Stomach (tissue), 9 donors: ENCODE measurements around the gene TPCN2. TPM values are rescaled to one million over a fixed set of nuclear protein-coding genes. Genes with fewer than 3 reads are reported as not detected.

ENCODE experiments used
- DNase-seq, 2 donors: peaks; one replicate each; pipeline versions ENCODE4 v3.0.0 to v3.0.0-alpha.2; 2013 to 2019
- H3K27ac ChIP-seq, 5 donors: fragments of 200-600 bp in 4 of 5; sonication (generic) in 4 of 5; one replicate each; pipeline ENCODE4 v1.5.1; 2013 to 2019; ENCODE audit warnings: mild to moderate bottlenecking in 1 of 5, moderate library complexity in 1 of 5
- H3K27me3 ChIP-seq, 3 donors: fragments of 200-600 bp; sonication (generic); one replicate each; pipeline ENCODE4 v1.5.1; 2017 to 2019; ENCODE audit warnings: mixed run types in 1 of 3
- H3K36me3 ChIP-seq, 4 donors: fragments of 200-600 bp; sonication (generic); 1 replicate in 3 of 4; 2 replicates in 1 of 4; pipeline ENCODE4 v1.5.1; 2016 to 2019
- H3K4me1 ChIP-seq, 4 donors: fragments of 200-600 bp; sonication (generic); one replicate each; pipeline ENCODE4 v1.5.1; 2016 to 2019
- H3K4me3 ChIP-seq, 4 donors: fragments of 200-600 bp; sonication (generic) in 3 of 4; one replicate each; pipeline ENCODE4 v1.5.1; 2016 to 2019; ENCODE audit warnings: mild to moderate bottlenecking in 1 of 4
- H3K9me3 ChIP-seq, 4 donors: fragments of 200-600 bp; sonication (generic); one replicate each; pipeline ENCODE4 v1.5.1; 2016 to 2019
- EP300 ChIP-seq: sonication (generic); formaldehyde crosslinking; IDR thresholded peaks from one replicate; pipeline ENCODE4 v1.6.1; 2017; ENCODE audit warnings: antibody characterized with exemption
- POLR2A ChIP-seq, 4 donors: fragments of 450-650 bp; IDR thresholded peaks; one replicate each; pipeline ENCODE4 v1.6.1; 2016; ENCODE audit warnings: antibody characterized with exemption in 4 of 4, control low read depth in 2 of 4, mild to moderate bottlenecking in 1 of 4, moderate library complexity in 1 of 4
- POLR2AphosphoS5 ChIP-seq, 3 donors: sonication (generic); formaldehyde crosslinking; IDR thresholded peaks; one replicate each; pipeline ENCODE4 v1.6.1; 2016; ENCODE audit warnings: antibody characterized with exemption in 3 of 3
- WGBS, 5 donors: extraction: QIAGEN DNeasy Blood & Tissue Kit in 3 of 5; methylation state at CpG; one replicate each; pipeline versions ENCODE4 v1.1.5 to v1.1.7; 2013 to 2018; 5-methylcytosine and 5-hydroxymethylcytosine counted together
- intact Hi-C: fragments of 100-400 bp; cut with DNase I; formaldehyde crosslinking; loops from one replicate; pipeline ENCODE4 v1.15.1; 2023; ENCODE audit warnings: low total_unique reads
- polyA plus RNA-seq, 3 donors: library from polyadenylated mRNA; stranded (reverse); fragments of 200-250 nt; gene quantifications; one replicate each; pipeline ENCODE4 v1.2.3, GENCODE V29; 2013
- total RNA-seq, 5 donors: library from RNA; depleted of rRNA; stranded (reverse); fragments of >200 nt; gene quantifications; one replicate each; pipeline versions ENCODE4 v1.1.0 to v1.2.3, GENCODE V29; 2014 to 2016
- TF ChIP-seq, protein P1 (sequence below), 7 experiments: fragments of 450-650 bp in 4 of 7; fragments of 200-600 bp in 3 of 7; sonication (generic) in 3 of 7; IDR thresholded peaks; one replicate each; pipeline ENCODE4 v1.5.1; 2016 to 2019; ENCODE audit warnings: antibody characterized with exemption in 7 of 7, control low read depth in 2 of 7, mild to moderate bottlenecking in 1 of 7
- donor health status: healthy with polysubstance abuse.
- donor health status: Bipolar disorder and iron deficiency.
- donor health status: healthy.

Gene TPCN2
- total and polyA plus RNA-seq, 8 donors: 6.4 to 66.1 (median 27.2) TPM

- WGBS, 5 donors: 36 to 57% (median 54%) methylated on average over 21 to 22 of the region's 22 CpGs
- Histone ChIP-seq H3K27me3 (no peaks in the 10 kb centered on the region), H3K36me3 (peaks cover 28 to 72% (median 58%) of the 10 kb centered on the region in 4 donors), H3K9me3 (no peaks in the 10 kb centered on the region), H3K27ac (peak overlapping the region in 3 of 5 donors; percentile 34 to 70 (median 66)), H3K4me1 (peaks cover 43 to 62% (median 53%) of the 10 kb centered on the region in 4 donors), H3K4me3 (no peak overlapping the region)
- TF ChIP-seq EP300 (no peak), POLR2AphosphoS5 (IDR thresholded peaks at IDR 0.05) (peak in 2 of 3 donors; percentile 15 to 72)
- intact Hi-C loops: no loop called here
- peak; percentile 69 to 84 for DNase-seq
These were observed 7.1 kb downstream of the TPCN2 start for GRCh38 chr11:69055598-69056516.

GRCh38 chr11:69057236-69057635, 8.5 kb downstream of the TPCN2 start:
- Histone ChIP-seq H3K4me1 (peaks cover 35 to 48% (median 40%) of the 10 kb centered on the region in 4 donors), H3K9me3 (no peaks in the 10 kb centered on the region), H3K4me3 (no peak overlapping the region), H3K36me3 (peaks cover 28 to 82% (median 66%) of the 10 kb centered on the region in 4 donors), H3K27me3 (no peaks in the 10 kb centered on the region), H3K27ac (no peak overlapping the region)
- DNase-seq: no peak
- TF ChIP-seq POLR2AphosphoS5 (IDR thresholded peaks at IDR 0.05) (no peak), POLR2A (IDR thresholded peaks at IDR 0.05) (no peak), EP300 (no peak)
- TF ChIP-seq, protein P1, sequence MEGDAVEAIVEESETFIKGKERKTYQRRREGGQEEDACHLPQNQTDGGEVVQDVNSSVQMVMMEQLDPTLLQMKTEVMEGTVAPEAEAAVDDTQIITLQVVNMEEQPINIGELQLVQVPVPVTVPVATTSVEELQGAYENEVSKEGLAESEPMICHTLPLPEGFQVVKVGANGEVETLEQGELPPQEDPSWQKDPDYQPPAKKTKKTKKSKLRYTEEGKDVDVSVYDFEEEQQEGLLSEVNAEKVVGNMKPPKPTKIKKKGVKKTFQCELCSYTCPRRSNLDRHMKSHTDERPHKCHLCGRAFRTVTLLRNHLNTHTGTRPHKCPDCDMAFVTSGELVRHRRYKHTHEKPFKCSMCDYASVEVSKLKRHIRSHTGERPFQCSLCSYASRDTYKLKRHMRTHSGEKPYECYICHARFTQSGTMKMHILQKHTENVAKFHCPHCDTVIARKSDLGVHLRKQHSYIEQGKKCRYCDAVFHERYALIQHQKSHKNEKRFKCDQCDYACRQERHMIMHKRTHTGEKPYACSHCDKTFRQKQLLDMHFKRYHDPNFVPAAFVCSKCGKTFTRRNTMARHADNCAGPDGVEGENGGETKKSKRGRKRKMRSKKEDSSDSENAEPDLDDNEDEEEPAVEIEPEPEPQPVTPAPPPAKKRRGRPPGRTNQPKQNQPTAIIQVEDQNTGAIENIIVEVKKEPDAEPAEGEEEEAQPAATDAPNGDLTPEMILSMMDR (IDR thresholded peaks at IDR 0.05): no peak
- whole genome bisulfite sequencing, 5 donors: 87 to 97% (median 96%) methylated on average over 14 to 15 of the region's 15 CpGs
- intact Hi-C loops: no loop called here

- WGBS, 5 donors: 89 to 95% (median 90%) methylated on average over 11 to 14 of the region's 14 CpGs
- intact Hi-C loops: no loop called here
- no peaks in the 10 kb centered on the region for H3K9me3 ChIP-seq
- no peaks in the 10 kb centered on the region for H3K27me3 ChIP-seq
- H3K36me3 ChIP-seq: peaks cover 28 to 88% (median 72%) of the 10 kb centered on the region in 4 donors
- no peak overlapping the region for H3K27ac ChIP-seq
- H3K4me1 ChIP-seq: peaks cover 29 to 42% (median 34%) of the 10 kb centered on the region in 4 donors
- H3K4me3 ChIP-seq: no peak overlapping the region
- TF ChIP-seq EP300 (no peak), POLR2AphosphoS5 (IDR thresholded peaks at IDR 0.05) (no peak), POLR2A (IDR thresholded peaks at IDR 0.05) (no peak)
- TF ChIP-seq, protein P1 (IDR thresholded peaks at IDR 0.05): no peak
- no peak for DNase-seq
These were observed 9.1 kb downstream of the TPCN2 start for GRCh38 chr11:69057801-69058200.

GRCh38 chr11:69058511-69059270, 10.0 kb downstream of the TPCN2 start:
- H3K4me3 ChIP-seq: no peak overlapping the region
- H3K9me3 ChIP-seq: no peaks in the 10 kb centered on the region
- intact Hi-C loops: no loop called here
- peaks cover 36 to 94% (median 79%) of the 10 kb centered on the region in 4 donors for H3K36me3 ChIP-seq
- TF ChIP-seq POLR2AphosphoS5 (IDR thresholded peaks at IDR 0.05) (no peak), EP300 (no peak), POLR2A (IDR thresholded peaks at IDR 0.05) (no peak)
- TF ChIP-seq, protein P1 (IDR thresholded peaks at IDR 0.05): no peak
- H3K27me3 ChIP-seq: no peaks in the 10 kb centered on the region
- no peak for DNase-seq
- WGBS, 5 donors: 82 to 95% (median 89%) methylated on average over 22 to 23 of the region's 23 CpGs
- peaks cover 23 to 34% (median 28%) of the 10 kb centered on the region in 4 donors for H3K4me1 ChIP-seq
- H3K27ac ChIP-seq: no peak overlapping the region
